AG04449 (cell line): ENCODE measurements around the gene PIP5K1B.

Experiments used
- CTCF ChIA-PET: fragments of 350-600 bp; formaldehyde crosslinking; extraction: SDS; loops from one replicate; lab custom pipeline; 2021; ENCODE audit warnings: antibody characterized with exemption; lab: Yijun Ruan, JAX
- POLR2A ChIA-PET: fragments of 400-600, 350-600 bp; formaldehyde crosslinking; extraction: SDS; loops from one replicate; lab custom pipeline; 2020; ENCODE audit warnings: antibody characterized with exemption, inconsistent platforms; lab: Yijun Ruan, JAX
- DNase-seq: peaks from one replicate; pipeline ENCODE4 v3.0.0-alpha.2; 2010; ENCODE audit warnings: low read depth, low spot score
- H3K4me3 ChIP-seq: 2 replicates; pipeline ENCODE4 v1.5.1; 2011; ENCODE audit warnings: low read depth, mild to moderate bottlenecking, control low read depth, low read length
- CTCF ChIP-seq: IDR thresholded peaks from one replicate; pipeline ENCODE4 v1.5.1; 2011; ENCODE audit warnings: mild to moderate bottlenecking, moderate library complexity, low read length, control low read depth, inconsistent platforms; ENCODE audit not compliant: insufficient read depth; ENCODE audit errors: missing control alignments

PIP5K1B gene

GRCh38 chr9:68949271-68950000 is 244.4 kb downstream of the PIP5K1B start:
- CTCF ChIA-PET, result interaction anchor here (0.9 to 2.6 kb wide), 5 partner anchors 9 to 376 kb away, joined by 3 to 8 read pairs (median 4); no protein-coding TSS in a partner anchor
- no peak overlapping the region for H3K4me3 ChIP-seq
- TF ChIP-seq CTCF, result no peak
- DNase-seq, result no peak
- POLR2A ChIA-PET, result no interaction called here

GRCh38 chr9:68950188-68950587 is 245.1 kb downstream of the PIP5K1B start:
- no peak for TF ChIP-seq CTCF
- ChIA-PET CTCF (interaction anchor here (1.0 to 2.6 kb wide), 4 partner anchors 10 to 377 kb away, joined by 3 to 8 read pairs (median 4); no protein-coding TSS in a partner anchor), POLR2A (no interaction called here)
- no peak overlapping the region for H3K4me3 ChIP-seq
- DNase-seq, result no peak

- DNase-seq, result no peak
- ChIA-PET POLR2A (no interaction called here), CTCF (interaction anchor here (2.6 kb wide), 1 partner anchor 367 kb away, joined by 8 read pairs; no protein-coding TSS in a partner anchor)
- TF ChIP-seq CTCF, result no peak
- no peak overlapping the region for H3K4me3 ChIP-seq
Observed at GRCh38 chr9:68950689-68951088, 245.6 kb downstream of the PIP5K1B start.

GRCh38 chr9:68951879-68952659 is 247.0 kb downstream of the PIP5K1B start:
- no peak for DNase-seq
- no peak overlapping the region for H3K4me3 ChIP-seq
- CTCF ChIA-PET, result interaction anchor here (1.1 kb wide), 1 partner anchor 378 kb away, joined by 3 read pairs; no protein-coding TSS in a partner anchor
- POLR2A ChIA-PET, result no interaction called here
- TF ChIP-seq CTCF, result no peak

GRCh38 chr9:68953771-68954170 is 248.7 kb downstream of the PIP5K1B start:
- no peak for TF ChIP-seq CTCF
- ChIA-PET CTCF (no interaction called here), POLR2A (interaction anchor here (0.7 kb wide), 1 partner anchor 100 kb away, joined by 5 read pairs; no protein-coding TSS in a partner anchor)
- DNase-seq, result no peak
- H3K4me3 ChIP-seq, result no peak overlapping the region

GRCh38 chr9:68955330-68955729 is 250.3 kb downstream of the PIP5K1B start:
- H3K4me3 ChIP-seq, result no peak overlapping the region
- ChIA-PET CTCF (no interaction called here), POLR2A (no interaction called here)
- no peak for TF ChIP-seq CTCF
- DNase-seq, result no peak
